ACC112 (cell line): ENCODE data around the gene DPYSL3.

ENCODE experiments used
- H2AFZ ChIP-seq: fragments of 200-600 bp; sonication (generic); one replicate; pipeline ENCODE4 v1.6.0; 2017; ENCODE audit warnings: antibody characterized with exemption, low read length; ENCODE audit not compliant: unreplicated experiment
- H3K27ac ChIP-seq: fragments of 200-600 bp; sonication (generic); 2 replicates; pipeline ENCODE4 v1.5.1; 2014; ENCODE audit warnings: low read depth, mild to moderate bottlenecking, antibody characterized with exemption, low read length, moderate library complexity
- H3K27me3 ChIP-seq: fragments of 200-600 bp; sonication (generic); 2 replicates; pipeline ENCODE4 v1.6.1; 2014; ENCODE audit warnings: mild to moderate bottlenecking, antibody characterized with exemption, low read length, moderate library complexity, mixed read lengths; ENCODE audit not compliant: insufficient read depth
- H3K36me3 ChIP-seq: fragments of 200-600 bp; sonication (generic); 2 replicates; pipeline ENCODE4 v1.6.1; 2016; ENCODE audit warnings: mild to moderate bottlenecking, antibody characterized with exemption, low read length, moderate library complexity, mixed read lengths; ENCODE audit not compliant: insufficient read depth
- H3K4me1 ChIP-seq: fragments of 200-600 bp; sonication (generic); one replicate; pipeline ENCODE4 v1.6.1; 2016; ENCODE audit warnings: low read length, mixed read lengths; ENCODE audit not compliant: insufficient read depth, unreplicated experiment, control insufficient read depth
- H3K4me3 ChIP-seq: fragments of 200-600 bp; sonication (generic); 2 replicates; pipeline ENCODE4 v1.5.1; 2014; ENCODE audit warnings: mild to moderate bottlenecking, low read depth, low read length
- H3K79me2 ChIP-seq: fragments of 200-600 bp; sonication (generic); one replicate; pipeline ENCODE4 v1.6.0; 2016; ENCODE audit warnings: low read length; ENCODE audit not compliant: control insufficient read depth, unreplicated experiment, insufficient read depth

DPYSL3 gene

DNA sequence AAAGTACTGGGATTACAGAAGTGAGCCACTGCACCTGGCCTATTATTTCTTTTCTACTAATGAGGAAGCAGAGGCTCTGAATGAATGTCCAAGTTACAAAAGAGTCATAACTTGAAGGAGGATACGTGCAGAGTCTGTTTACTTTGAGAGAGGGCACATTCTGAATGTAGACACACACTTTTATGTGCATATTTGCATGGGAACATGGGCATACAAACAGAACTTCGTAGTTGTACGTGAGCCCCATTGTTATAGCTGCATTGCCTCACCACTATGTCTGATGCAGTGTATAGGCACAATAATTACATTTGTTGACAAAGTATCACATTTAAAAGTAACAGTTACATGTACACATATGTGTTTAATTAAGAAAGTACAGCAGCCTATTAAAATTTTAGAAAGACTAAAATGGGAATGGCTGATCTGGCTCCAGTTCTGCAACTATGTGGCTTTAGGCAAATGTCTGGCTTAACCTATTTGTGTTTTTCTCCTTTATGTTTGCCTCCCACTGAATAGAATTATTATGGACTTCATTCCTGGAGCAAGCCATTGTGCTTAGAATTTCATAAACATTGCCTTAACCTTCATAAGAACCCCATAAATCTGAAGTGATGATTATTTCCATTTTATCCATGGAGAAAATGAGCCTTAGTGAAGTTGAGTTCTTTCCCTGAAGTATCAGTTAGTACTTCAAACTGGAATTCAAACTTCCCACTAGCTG is 3.0 kb upstream of the DPYSL3 start:
- no peaks in the 10 kb centered on the region for H3K79me2 ChIP-seq
- no peak overlapping the region for H2AFZ ChIP-seq
- peaks cover 7% of the 10 kb centered on the region for H3K4me1 ChIP-seq
- no peak overlapping the region for H3K4me3 ChIP-seq
- H3K27ac ChIP-seq, result no peak overlapping the region
- H3K36me3 ChIP-seq, result no peaks in the 10 kb centered on the region
- no peaks in the 10 kb centered on the region for H3K27me3 ChIP-seq

- peaks cover 5% of the 10 kb centered on the region for H3K79me2 ChIP-seq
- no peaks in the 10 kb centered on the region for H3K36me3 ChIP-seq
- no peak overlapping the region for H2AFZ ChIP-seq
These were observed 1.0 kb upstream of the DPYSL3 start for GRCh38 chr5:147510885-147511284.

GRCh38 chr5:147509041-147509709 is 693 bp downstream of the DPYSL3 start:
- Histone ChIP-seq H3K4me3 (peak overlapping the region; percentile 87), H3K79me2 (peaks cover 7% of the 10 kb centered on the region), H3K4me1 (peaks cover 24% of the 10 kb centered on the region), H3K36me3 (no peaks in the 10 kb centered on the region), H3K27me3 (no peaks in the 10 kb centered on the region), H3K27ac (peak overlapping the region; percentile 25; the same call in 1 of the 2 replicates), H2AFZ (peak overlapping the region; percentile 39)

More at GRCh38 chr5:147510885-147511284, 1.0 kb upstream of the DPYSL3 start:
- Histone ChIP-seq H3K27me3 (no peaks in the 10 kb centered on the region), H3K4me1 (peaks cover 15% of the 10 kb centered on the region), H3K4me3 (no peak overlapping the region), H3K27ac (no peak overlapping the region)

DNA sequence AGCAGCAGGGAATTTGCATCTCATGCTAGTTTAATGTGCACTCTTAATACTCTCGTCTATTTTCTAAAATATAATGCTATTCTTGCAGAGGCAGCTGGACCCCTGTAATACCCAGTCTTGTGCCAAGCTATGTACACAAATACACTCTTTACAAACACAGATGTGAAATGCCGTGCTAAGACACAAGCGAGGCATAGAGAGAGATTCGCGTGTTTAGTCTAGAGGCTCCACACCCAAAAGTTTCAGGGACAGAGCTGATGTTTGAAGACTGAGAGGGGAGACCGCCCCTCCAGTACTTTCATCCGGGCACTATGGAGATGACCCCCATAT is 1.2 kb downstream of the DPYSL3 start:
- peak overlapping the region; percentile 39 for H2AFZ ChIP-seq
- no peak overlapping the region for H3K27ac ChIP-seq
- H3K36me3 ChIP-seq, result no peaks in the 10 kb centered on the region
- H3K79me2 ChIP-seq, result peaks cover 7% of the 10 kb centered on the region
- H3K4me3 ChIP-seq, result peak overlapping the region; percentile 87
- no peaks in the 10 kb centered on the region for H3K27me3 ChIP-seq
- H3K4me1 ChIP-seq, result peaks cover 29% of the 10 kb centered on the region

DNA sequence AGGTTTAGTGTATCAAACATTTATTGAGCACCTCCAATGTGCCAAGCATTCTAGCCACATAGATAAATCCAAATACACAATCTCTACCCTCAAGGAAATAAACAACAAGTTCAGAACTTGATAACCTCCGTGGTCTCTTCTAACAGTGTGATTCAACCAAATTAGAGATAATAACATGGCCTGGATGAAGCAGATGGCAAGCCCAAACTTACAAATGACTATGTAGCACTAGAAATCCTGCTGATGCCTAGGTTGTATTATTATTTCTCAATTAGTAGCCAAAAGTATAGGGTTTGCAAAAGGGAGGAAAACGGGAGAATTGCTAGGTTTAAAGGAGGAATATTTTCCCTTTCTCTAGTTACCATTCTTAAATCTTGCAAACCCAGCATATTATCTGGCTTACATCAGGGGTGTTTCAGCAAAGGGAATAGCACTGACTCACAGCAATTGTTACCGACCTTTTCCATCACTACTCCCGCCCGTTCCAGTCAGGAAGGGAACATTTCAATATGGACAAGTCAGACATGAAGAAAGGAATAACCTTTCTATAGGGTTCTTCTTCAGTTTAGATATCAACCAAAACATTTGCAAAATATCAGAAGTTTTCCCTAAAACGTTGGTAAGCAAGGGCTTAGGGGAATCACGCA is 2.3 kb downstream of the DPYSL3 start:
- H3K27me3 ChIP-seq, result no peaks in the 10 kb centered on the region
- H3K36me3 ChIP-seq, result no peaks in the 10 kb centered on the region
- peak overlapping the region; percentile 87 for H3K4me3 ChIP-seq
- peaks cover 34% of the 10 kb centered on the region for H3K4me1 ChIP-seq
- H3K27ac ChIP-seq, result peak overlapping the region; percentile 35; the same call in 1 of the 2 replicates
- peak overlapping the region; percentile 29 for H2AFZ ChIP-seq
- peaks cover 7% of the 10 kb centered on the region for H3K79me2 ChIP-seq

- Histone ChIP-seq H3K4me1 (peaks cover 34% of the 10 kb centered on the region), H3K36me3 (no peaks in the 10 kb centered on the region), H3K4me3 (no peak overlapping the region; the same call in 1 of the 2 replicates), H3K27me3 (no peaks in the 10 kb centered on the region), H3K79me2 (peaks cover 15% of the 10 kb centered on the region), H3K27ac (peak overlapping the region; percentile 77), H2AFZ (no peak overlapping the region)
These were observed 5.3 kb downstream of the DPYSL3 start for GRCh38 chr5:147504535-147504934.

GRCh38 chr5:147504011-147504410 is 5.9 kb downstream of the DPYSL3 start:
- no peak overlapping the region; the same call in 1 of the 2 replicates for H3K4me3 ChIP-seq
- no peak overlapping the region for H2AFZ ChIP-seq
- H3K79me2 ChIP-seq, result peaks cover 15% of the 10 kb centered on the region
- no peaks in the 10 kb centered on the region for H3K36me3 ChIP-seq
- H3K4me1 ChIP-seq, result peaks cover 34% of the 10 kb centered on the region
- H3K27ac ChIP-seq, result peak overlapping the region; percentile 77
- H3K27me3 ChIP-seq, result no peaks in the 10 kb centered on the region

DNA sequence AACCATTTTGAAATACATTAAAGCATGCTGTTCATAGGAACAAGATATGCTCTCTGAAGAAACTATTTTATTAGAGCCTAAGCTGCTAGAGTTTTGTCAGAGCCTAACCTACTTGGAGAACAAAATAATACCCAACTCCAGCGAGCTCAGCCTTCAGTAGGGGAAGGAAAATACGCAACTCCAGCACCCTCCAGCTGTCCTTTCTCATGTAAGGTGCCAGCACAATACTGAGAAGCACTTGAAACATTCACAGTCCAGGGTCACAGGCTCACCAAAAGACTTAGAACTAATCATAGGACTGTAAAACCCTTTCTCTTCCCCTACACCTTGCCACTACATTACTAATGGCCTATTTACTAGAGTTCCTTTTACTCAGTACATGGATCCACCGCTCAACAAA is 18.9 kb downstream of the DPYSL3 start:
- Histone ChIP-seq H3K79me2 (no peaks in the 10 kb centered on the region), H2AFZ (no peak overlapping the region), H3K27ac (no peak overlapping the region), H3K4me3 (no peak overlapping the region), H3K27me3 (no peaks in the 10 kb centered on the region), H3K4me1 (no peaks in the 10 kb centered on the region), H3K36me3 (no peaks in the 10 kb centered on the region)

DNA sequence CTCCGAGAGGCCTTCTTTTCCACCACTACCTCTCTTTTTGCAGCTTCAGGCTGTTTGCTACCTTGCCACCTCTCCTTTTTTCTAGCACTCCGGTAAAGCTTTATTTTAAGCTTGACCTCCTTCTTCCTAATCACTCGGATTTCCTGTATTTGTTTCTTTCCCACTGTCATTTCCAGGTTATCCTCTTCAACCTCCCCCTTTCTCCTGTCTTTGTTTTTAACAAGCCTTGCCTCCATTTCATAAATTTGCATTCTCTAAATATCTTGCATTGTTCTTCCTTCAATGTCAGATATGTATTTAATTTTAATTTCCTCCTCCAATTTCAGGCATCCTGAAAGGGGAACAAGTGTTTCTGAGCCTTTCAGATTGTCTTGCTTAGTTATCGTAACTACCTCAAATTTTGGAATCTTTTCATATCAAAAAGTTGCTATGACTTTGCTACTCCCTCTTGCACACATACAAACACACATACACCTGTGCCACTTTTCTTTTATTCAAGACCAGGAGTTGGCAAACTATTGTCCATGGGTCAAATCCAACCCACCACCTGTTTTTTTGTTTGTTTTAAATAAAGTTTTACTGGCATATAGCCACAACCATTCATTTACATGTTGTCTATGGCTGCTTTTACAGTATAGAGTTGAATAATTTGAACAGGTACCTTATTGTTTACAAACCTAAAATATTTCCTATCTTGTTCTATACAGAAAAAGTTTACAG is 22.7 kb downstream of the DPYSL3 start:
- no peak overlapping the region for H3K4me3 ChIP-seq
- no peak overlapping the region for H2AFZ ChIP-seq
- H3K79me2 ChIP-seq, result no peaks in the 10 kb centered on the region
- no peaks in the 10 kb centered on the region for H3K36me3 ChIP-seq
- no peaks in the 10 kb centered on the region for H3K27me3 ChIP-seq
- peaks cover 30% of the 10 kb centered on the region for H3K4me1 ChIP-seq
- H3K27ac ChIP-seq, result no peak overlapping the region

DNA sequence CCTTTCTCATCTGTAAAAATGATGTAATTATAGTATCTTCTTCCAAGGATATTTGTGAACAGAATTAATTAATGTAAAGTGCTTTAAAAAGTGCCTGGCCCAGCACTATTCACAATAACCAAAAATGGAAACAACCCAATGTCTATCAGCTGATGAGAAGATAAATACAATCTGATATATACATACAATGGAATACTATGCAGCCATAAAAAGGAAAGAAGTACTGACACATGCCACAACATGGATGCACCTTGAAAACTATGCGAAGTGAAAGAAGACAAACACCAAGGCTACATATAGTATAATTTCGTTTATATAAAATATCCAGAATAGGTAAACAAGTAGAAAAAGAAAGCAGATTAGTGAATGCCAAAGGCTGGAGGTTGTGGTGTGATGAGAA is 24.1 kb downstream of the DPYSL3 start:
- no peak overlapping the region for H3K27ac ChIP-seq
- peaks cover 36% of the 10 kb centered on the region for H3K4me1 ChIP-seq
- H2AFZ ChIP-seq, result no peak overlapping the region
- H3K36me3 ChIP-seq, result no peaks in the 10 kb centered on the region
- H3K27me3 ChIP-seq, result no peaks in the 10 kb centered on the region
- H3K4me3 ChIP-seq, result no peak overlapping the region
- no peaks in the 10 kb centered on the region for H3K79me2 ChIP-seq
